Mesodermal cell (in vitro differentiated cells): ENCODE data around the gene SPOCK1.
"Not testable (repeated sequence)": the region's sequence is repeated elsewhere in the genome, so short reads cannot be mapped to it uniquely, and the experiment has no call there.

Source experiments
- H3K27ac ChIP-seq: 2 replicates; pipeline ENCODE4 v1.7.0; 2013; ENCODE audit warnings: mild to moderate bottlenecking, low read depth, low read length, moderate library complexity; ENCODE audit not compliant: severe bottlenecking
- H3K36me3 ChIP-seq: 2 replicates; pipeline ENCODE4 v1.7.1; 2013; ENCODE audit warnings: mild to moderate bottlenecking, low read length, moderate library complexity; ENCODE audit not compliant: control insufficient read depth, insufficient read depth
- H3K4me1 ChIP-seq: one replicate; pipeline ENCODE4 v1.7.1; 2013; ENCODE audit warnings: mild to moderate bottlenecking, low read length; ENCODE audit not compliant: insufficient read depth, control insufficient read depth, poor library complexity, severe bottlenecking
- H3K4me3 ChIP-seq: 2 replicates; pipeline ENCODE4 v1.7.0; 2013; ENCODE audit warnings: low read length, control low read depth, mild to moderate bottlenecking; ENCODE audit not compliant: insufficient read depth, poor library complexity, severe bottlenecking; ENCODE audit errors: extremely low read depth
- H3K9me3 ChIP-seq: 2 replicates; pipeline ENCODE4 v1.7.1; 2013; ENCODE audit warnings: mild to moderate bottlenecking, low read length, moderate library complexity; ENCODE audit not compliant: control insufficient read depth
- WGBS, 2 experiments: methylation state at CpG; one replicate each; pipeline ENCODE4 v1.1.5; 2013; ENCODE audit warnings: missing lambda C conversion rate in 2 of 2; ENCODE audit not compliant: insufficient coverage in 2 of 2; 5-methylcytosine and 5-hydroxymethylcytosine counted together

The SPOCK1 gene

DNA sequence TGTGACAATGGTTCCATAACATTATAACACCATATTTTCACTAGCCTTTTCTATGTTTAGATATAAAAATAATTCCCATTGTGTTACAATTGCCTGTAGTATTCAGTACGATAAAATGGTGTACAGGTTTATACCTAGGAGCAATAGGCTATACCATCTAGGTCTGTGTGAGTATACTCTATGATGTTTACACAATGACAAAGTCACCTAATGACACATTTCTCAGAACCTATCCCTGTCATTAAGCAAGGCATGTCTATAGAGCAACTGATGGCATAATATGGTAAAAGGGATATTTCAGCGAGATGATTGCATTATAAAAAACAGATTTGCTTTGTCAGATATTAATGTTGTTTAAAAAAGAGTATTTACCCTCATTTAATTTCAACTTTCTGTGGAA lies 517.2 kb downstream of the SPOCK1 start:
- Histone ChIP-seq H3K36me3 (no peaks in the 10 kb centered on the region), H3K9me3 (no peaks in the 10 kb centered on the region), H3K4me3 (no peak overlapping the region), H3K27ac (no peak overlapping the region), H3K4me1 (no peaks in the 10 kb centered on the region)
- no CpG with 5 or more reads among the region's 2 CpGs for WGBS, 2 experiments

DNA sequence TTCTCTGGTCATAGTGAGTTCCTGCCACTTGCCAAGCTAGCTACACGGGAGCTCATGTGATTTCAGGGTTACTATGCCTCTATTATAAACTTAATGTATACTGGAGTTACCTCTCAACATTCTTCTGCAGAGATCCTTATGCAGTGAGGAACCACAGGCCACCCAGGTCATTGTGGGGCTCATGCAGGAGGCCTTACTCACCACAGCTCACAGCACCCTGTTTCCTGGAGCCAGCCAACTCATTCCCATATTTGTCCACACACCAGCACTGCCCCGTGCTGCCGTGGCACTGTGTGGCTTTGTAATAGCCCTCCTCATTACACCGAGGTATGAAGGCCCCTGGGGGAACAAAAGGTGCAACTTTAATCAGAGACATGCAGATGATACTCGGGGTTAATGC lies 520.0 kb downstream of the SPOCK1 start:
- H3K9me3 ChIP-seq, result no peaks in the 10 kb centered on the region
- H3K4me1 ChIP-seq, result no peaks in the 10 kb centered on the region
- no peaks in the 10 kb centered on the region for H3K36me3 ChIP-seq
- H3K27ac ChIP-seq, result no peak overlapping the region
- H3K4me3 ChIP-seq, result no peak overlapping the region
- WGBS, 2 experiments, result 88 to 98% methylated on average over 4 of the region's 5 CpGs

DNA sequence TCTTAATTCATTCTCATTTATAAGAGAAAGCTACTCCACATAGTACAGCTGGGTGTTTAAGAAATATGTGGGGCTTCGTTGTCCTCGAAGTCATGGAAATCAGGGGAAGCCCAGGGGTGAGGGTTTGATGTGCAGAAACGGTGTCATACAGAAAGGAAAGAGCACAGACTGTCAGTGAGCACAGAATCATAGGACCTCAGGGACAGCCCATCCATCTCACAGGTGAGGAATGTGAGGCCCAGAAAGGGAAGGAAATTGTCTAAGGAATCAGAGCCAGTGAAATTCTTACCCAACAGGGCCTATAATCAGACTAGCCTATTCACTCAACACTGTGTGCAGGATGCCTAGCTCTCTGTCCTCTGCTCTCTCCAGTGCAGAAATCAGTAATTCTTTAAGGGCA lies 535.6 kb downstream of the SPOCK1 start:
- Histone ChIP-seq H3K9me3 (no peaks in the 10 kb centered on the region), H3K4me3 (no peak overlapping the region), H3K27ac (no peak overlapping the region), H3K4me1 (no peaks in the 10 kb centered on the region), H3K36me3 (no peaks in the 10 kb centered on the region)
- WGBS, 2 experiments, result 44 to 67% methylated on average over 1 to 2 of the region's 3 CpGs

DNA sequence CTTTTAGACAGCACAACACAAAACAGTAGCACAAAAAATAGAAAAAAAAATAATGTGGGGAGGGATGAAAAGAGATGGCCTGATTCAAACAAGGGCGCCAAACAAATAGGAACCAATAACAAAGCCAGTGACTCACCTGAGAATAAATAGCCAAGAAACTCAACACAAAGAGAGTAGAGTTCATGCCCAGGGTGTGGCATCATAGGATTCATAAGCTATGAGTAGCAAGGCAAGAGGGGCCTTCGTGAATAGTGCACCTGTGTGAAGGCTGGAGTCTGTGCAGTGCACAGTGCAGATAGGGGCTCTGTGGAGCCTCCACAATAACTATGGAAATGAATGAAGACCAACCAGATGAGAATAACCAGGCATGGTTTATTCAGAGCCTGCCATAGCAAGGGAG lies 541.7 kb downstream of the SPOCK1 start:
- no peaks in the 10 kb centered on the region for H3K36me3 ChIP-seq
- no peaks in the 10 kb centered on the region for H3K9me3 ChIP-seq
- H3K4me3 ChIP-seq, result no peak overlapping the region
- WGBS, 2 experiments, result 79 to 80% methylated on average over 1 of the region's 2 CpGs
- no peak overlapping the region for H3K27ac ChIP-seq
- H3K4me1 ChIP-seq, result peaks cover 5% of the 10 kb centered on the region

DNA sequence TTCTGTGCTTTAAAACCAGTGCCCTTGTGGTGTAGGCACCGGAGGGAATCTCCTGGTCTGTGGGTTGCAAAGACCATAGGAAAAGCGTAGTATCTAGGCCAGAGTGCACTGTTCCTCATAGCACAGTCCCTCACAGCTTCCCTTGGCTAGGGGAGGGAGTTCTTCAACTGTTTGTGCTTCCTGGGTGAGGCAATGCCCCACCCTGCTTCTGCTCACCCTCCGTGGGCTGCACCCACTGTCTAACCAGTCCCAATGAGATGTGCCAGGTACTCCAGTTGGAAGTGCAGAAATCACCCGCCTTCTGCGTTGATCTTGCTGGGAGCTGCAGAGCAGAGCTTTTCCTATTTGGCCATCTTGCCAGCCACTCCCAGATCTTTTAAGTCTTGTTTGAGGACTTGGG lies 545.0 kb downstream of the SPOCK1 start:
- 87 to 100% methylated on average over 3 to 5 of the region's 5 CpGs for WGBS, 2 experiments
- H3K4me1 ChIP-seq, H3K36me3 ChIP-seq, H3K4me3 ChIP-seq, H3K27ac ChIP-seq, H3K9me3 ChIP-seq: not testable (repeated sequence)

DNA sequence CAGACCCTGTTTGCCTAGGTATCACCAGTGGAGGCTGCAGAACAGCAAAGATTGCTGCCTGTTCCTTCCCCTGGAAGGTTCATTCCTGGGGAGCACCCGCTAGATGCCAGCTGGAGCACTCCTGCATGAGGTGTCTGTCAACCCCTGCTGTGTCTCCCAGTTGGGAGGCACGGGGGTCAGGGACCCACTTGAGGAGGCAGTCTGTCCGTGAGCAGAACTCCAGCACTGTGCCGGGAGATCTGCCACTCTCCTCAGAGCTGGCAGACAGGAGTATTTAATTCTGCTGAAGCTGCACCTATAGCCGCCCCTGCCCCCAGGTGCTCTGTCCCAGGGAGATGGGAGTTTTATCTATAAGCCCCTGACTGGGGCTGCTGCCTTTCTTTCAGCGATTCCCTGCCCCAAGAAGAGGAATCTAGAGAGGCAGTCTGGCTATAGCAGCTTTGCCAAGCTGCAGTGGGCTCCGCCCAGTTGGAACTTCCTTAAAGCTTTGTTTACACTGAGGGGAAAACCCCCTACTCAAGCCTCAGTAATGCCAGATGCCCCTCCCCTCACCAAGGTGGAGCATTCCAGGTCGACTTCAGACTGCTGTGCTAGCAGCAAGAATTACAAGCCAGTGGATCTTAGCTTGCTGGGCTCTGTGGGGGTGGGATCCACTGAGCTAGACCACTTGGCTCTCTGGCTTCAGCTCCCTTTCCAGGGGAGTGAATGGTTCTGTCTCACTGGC lies 545.6 kb downstream of the SPOCK1 start:
- not testable (repeated sequence) for H3K9me3 ChIP-seq, H3K27ac ChIP-seq, H3K36me3 ChIP-seq, H3K4me3 ChIP-seq, H3K4me1 ChIP-seq
- WGBS, 2 experiments, result 68 to 80% methylated on average over 3 to 5 of the region's 8 CpGs

DNA sequence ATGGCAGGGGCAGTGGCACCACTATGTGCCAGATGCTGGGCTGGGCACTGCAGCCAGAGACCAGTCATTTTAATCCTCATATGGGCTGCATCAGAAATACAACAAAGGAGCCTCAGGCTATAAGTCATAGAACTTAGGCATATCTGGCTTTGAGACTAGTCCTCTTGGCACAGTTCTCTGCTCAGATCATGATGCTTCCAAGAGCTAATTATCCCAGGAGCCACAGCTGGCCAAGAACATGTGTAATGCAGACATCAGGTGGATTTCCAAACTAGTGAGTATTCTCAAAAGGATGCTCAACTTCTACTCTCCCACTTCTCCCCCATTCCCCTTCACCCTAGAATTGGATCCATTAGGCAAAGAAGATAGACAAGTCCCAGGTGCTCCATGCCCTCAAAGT lies 571.6 kb downstream of the SPOCK1 start:
- Histone ChIP-seq H3K4me1 (no peaks in the 10 kb centered on the region), H3K9me3 (no peaks in the 10 kb centered on the region), H3K36me3 (no peaks in the 10 kb centered on the region), H3K27ac (no peak overlapping the region), H3K4me3 (no peak overlapping the region)

DNA sequence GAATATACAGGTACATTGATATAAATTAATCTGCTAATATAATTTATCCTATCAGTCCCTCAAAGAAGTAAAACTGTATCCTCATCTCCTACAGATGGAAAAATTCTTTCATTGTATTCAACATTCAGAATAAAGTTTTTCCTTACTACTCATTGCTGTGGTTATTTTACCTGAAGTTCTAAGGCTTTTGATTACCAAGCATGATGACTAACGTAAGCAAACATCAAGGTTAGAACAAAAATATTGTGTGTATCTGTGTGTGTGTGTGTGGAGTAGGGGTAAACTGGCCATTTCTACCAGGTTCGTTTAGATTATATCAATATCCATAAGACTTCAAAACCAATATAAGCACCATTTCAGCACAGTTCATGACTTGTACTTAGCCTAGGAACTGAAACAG lies 573.1 kb downstream of the SPOCK1 start:
- Histone ChIP-seq H3K4me1 (no peaks in the 10 kb centered on the region), H3K36me3 (no peaks in the 10 kb centered on the region), H3K4me3 (no peak overlapping the region), H3K27ac (no peak overlapping the region), H3K9me3 (no peaks in the 10 kb centered on the region)
- no CpG with 5 or more reads among the region's 2 CpGs for WGBS, 2 experiments
